PFSK-1 (cell line): ENCODE results near the gene ZNF341.

ENCODE experiments used
- FOXP2 ChIP-seq: optimal IDR thresholded peaks from 2 replicates; pipeline ENCODE3; 2011; ENCODE audit warnings: borderline replicate concordance, control low read depth, inconsistent platforms; ENCODE audit not compliant: insufficient read depth; ENCODE audit errors: extremely low read length, extremely low read depth
- POLR2AphosphoS5 ChIP-seq: IDR thresholded peaks from 2 replicates; pipeline ENCODE4 v1.6.1; 2012; ENCODE audit warnings: low read depth, mild to moderate bottlenecking, control low read depth, low read length, moderate library complexity
- REST ChIP-seq, 2 experiments: IDR thresholded peaks; 2 replicates each; pipeline versions ENCODE4 v1.6.1 to v1.8.0; 2011 to 2012; ENCODE audit warnings: low read depth in 2 of 2, low read length in 2 of 2, control low read depth in 1 of 2, inconsistent platforms in 1 of 2, mild to moderate bottlenecking in 1 of 2, moderate library complexity in 1 of 2; ENCODE audit not compliant: insufficient read depth in 1 of 2
- SIN3A ChIP-seq: IDR thresholded peaks from 2 replicates; pipeline ENCODE4 v1.6.1; 2012; ENCODE audit warnings: mild to moderate bottlenecking, low read length, moderate library complexity, borderline replicate concordance; ENCODE audit not compliant: insufficient read depth
- TAF1 ChIP-seq: IDR thresholded peaks from 2 replicates; pipeline ENCODE4 v1.6.1; 2012; ENCODE audit warnings: low read length, control low read depth, borderline replicate concordance; ENCODE audit not compliant: insufficient read depth

ZNF341 gene

GRCh38 chr20:33757046-33757445, 25.2 kb downstream of the ZNF341 start:
- TF ChIP-seq POLR2AphosphoS5 (no peak), REST (IDR thresholded peaks at IDR 0.05; ENCODE audit: insufficient read depth in 1 of 2, low read depth in 2 of 2, low read length in 2 of 2) (no peak), TAF1 (no peak), FOXP2 (no peak), SIN3A (no peak)

- no peak for TF ChIP-seq SIN3A
- TF ChIP-seq REST (IDR thresholded peaks at IDR 0.05; ENCODE audit: insufficient read depth in 1 of 2, low read depth in 2 of 2, low read length in 2 of 2): no peak
- no peak for TF ChIP-seq TAF1
- TF ChIP-seq POLR2AphosphoS5: no peak
- TF ChIP-seq FOXP2: no peak
Observed at GRCh38 chr20:33757458-33757857, 25.7 kb downstream of the ZNF341 start.

- TF ChIP-seq TAF1: no peak
- TF ChIP-seq POLR2AphosphoS5: no peak
- no peak for TF ChIP-seq SIN3A
Observed at GRCh38 chr20:33761698-33762250, 30.0 kb downstream of the ZNF341 start.

GRCh38 chr20:33765099-33765498, 33.3 kb downstream of the ZNF341 start:
- TF ChIP-seq FOXP2 (no peak), POLR2AphosphoS5 (no peak), SIN3A (no peak), REST (IDR thresholded peaks at IDR 0.05; ENCODE audit: insufficient read depth in 1 of 2, low read depth in 2 of 2, low read length in 2 of 2) (no peak), TAF1 (no peak)

GRCh38 chr20:33765592-33765991, 33.8 kb downstream of the ZNF341 start:
- TF ChIP-seq SIN3A (no peak), FOXP2 (no peak), TAF1 (no peak), POLR2AphosphoS5 (no peak), REST (IDR thresholded peaks at IDR 0.05; ENCODE audit: insufficient read depth in 1 of 2, low read depth in 2 of 2, low read length in 2 of 2) (no peak)
